Esophagus muscularis mucosa (tissue), 3 donors: Measurements from ENCODE around the gene GPR18.

Source experiments
- CTCF ChIP-seq, 3 experiments: fragments of 200-600 bp in 2 of 3; fragments of 450-650 bp in 1 of 3; sonication (generic) in 2 of 3; IDR thresholded peaks; one replicate each; pipeline ENCODE4 v1.5.1; 2017 to 2019; ENCODE audit warnings: antibody characterized with exemption in 3 of 3, mild to moderate bottlenecking in 2 of 3, moderate library complexity in 1 of 3
- EP300 ChIP-seq: sonication (generic); formaldehyde crosslinking; IDR thresholded peaks from one replicate; pipeline ENCODE4 v1.6.1; 2017; ENCODE audit warnings: antibody characterized with exemption

- no peak for TF ChIP-seq CTCF (IDR thresholded peaks at IDR 0.05)
- TF ChIP-seq EP300: no peak
Observed at GRCh38 chr13:99293178-99293577, 35.0 kb upstream of the GPR18 start.
